ENCODE results near the gene MICAL3.

DNA sequence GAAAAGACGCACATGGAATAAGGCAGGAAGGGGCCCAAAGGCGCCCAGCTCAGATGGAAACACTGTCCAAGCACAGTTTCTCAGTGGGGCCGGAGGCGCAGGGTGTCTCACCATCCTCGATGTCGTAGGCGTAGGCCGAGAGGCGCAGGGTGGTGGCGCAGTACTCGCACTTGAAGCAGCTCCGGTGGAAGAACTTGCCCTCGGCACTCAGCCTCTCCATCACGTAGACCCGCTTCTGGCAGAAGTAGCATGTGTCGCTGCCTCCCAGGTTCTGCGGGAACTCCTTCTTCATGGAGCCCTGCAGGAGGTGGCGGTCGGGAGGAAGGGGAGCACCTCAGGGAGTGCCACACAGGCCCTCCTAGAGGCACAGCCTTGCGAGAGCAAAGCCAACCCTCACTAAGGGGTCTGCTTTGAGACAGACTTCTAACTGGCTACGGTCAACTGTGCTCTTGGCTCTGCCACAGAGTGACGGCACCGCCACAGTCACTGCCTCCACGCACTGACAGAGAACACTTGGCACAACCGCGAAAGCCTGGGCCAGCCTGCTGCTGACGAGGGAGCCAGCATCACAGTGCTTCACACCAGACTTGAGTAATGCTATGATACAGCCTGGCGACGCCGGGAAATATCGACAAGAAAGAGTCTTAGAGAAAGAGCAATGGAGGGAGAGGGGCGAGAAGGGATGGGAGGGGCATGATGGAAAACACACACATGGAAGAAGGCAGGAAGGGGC, 152.5 kb downstream of the MICAL3 start:
- TF ChIP-seq TAF1 (IDR thresholded peaks at IDR 0.05; ENCODE audit: borderline replicate concordance, insufficient read depth, low read length), result no peak
- no peak for TF ChIP-seq POLR2AphosphoS5 (IDR thresholded peaks at IDR 0.05; ENCODE audit: low read depth, low read length)
- TF ChIP-seq, protein P1, sequence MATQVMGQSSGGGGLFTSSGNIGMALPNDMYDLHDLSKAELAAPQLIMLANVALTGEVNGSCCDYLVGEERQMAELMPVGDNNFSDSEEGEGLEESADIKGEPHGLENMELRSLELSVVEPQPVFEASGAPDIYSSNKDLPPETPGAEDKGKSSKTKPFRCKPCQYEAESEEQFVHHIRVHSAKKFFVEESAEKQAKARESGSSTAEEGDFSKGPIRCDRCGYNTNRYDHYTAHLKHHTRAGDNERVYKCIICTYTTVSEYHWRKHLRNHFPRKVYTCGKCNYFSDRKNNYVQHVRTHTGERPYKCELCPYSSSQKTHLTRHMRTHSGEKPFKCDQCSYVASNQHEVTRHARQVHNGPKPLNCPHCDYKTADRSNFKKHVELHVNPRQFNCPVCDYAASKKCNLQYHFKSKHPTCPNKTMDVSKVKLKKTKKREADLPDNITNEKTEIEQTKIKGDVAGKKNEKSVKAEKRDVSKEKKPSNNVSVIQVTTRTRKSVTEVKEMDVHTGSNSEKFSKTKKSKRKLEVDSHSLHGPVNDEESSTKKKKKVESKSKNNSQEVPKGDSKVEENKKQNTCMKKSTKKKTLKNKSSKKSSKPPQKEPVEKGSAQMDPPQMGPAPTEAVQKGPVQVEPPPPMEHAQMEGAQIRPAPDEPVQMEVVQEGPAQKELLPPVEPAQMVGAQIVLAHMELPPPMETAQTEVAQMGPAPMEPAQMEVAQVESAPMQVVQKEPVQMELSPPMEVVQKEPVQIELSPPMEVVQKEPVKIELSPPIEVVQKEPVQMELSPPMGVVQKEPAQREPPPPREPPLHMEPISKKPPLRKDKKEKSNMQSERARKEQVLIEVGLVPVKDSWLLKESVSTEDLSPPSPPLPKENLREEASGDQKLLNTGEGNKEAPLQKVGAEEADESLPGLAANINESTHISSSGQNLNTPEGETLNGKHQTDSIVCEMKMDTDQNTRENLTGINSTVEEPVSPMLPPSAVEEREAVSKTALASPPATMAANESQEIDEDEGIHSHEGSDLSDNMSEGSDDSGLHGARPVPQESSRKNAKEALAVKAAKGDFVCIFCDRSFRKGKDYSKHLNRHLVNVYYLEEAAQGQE (IDR thresholded peaks at IDR 0.05; ENCODE audit: insufficient read depth in 1 of 2, low read depth in 2 of 2, low read length in 2 of 2), result no peak
- no peak for TF ChIP-seq SIN3A (IDR thresholded peaks at IDR 0.05; ENCODE audit: borderline replicate concordance, insufficient read depth, low read length)

Data from PFSK-1 (cell line).